Stimulated activated CD4-positive, alpha-beta T cell treated with anti-CD3 and anti-CD28 coated beads, Interleukin-12 subunit alpha, Interleukin-12 subunit beta, amount 100 ng/mL, for 24 hours (primary cell): ENCODE data around the gene CCL25.

Source experiments
- DNase-seq, 2 experiments: peaks; one replicate each; pipeline ENCODE4 v3.0.0-alpha.2; 2020; ENCODE audit warnings: low read depth in 2 of 2

The CCL25 gene

GRCh38 chr19:8109890-8110662 lies 57.5 kb downstream of the CCL25 start:
- DNase-seq = no peak

GRCh38 chr19:8110931-8111330 lies 58.4 kb downstream of the CCL25 start:
- DNase-seq = no peak

- DNase-seq = no peak
Observed at GRCh38 chr19:8111376-8111775, 58.8 kb downstream of the CCL25 start.
